HepG2 (cell line): ENCODE measurements around the gene DCTN4. TPM values are rescaled to one million over a fixed set of nuclear protein-coding genes. Genes with fewer than 3 reads are reported as not detected.

Experiments used
- ATAC-seq: fragments of 200-7000 bp; cut with Tn5 transposase; 3 replicates; pipeline ENCODE4 v1.9.1; 2020; ENCODE audit warnings: mild to moderate bottlenecking, moderate library complexity
- BruUV-seq: library from RNA; stranded (reverse); fragments of 400-500 nt; replicated peaks from 2 replicates; lab custom pipeline; 2021; lab: Mats Ljungman, UMichigan
- CTCF ChIA-PET: fragments of 300-600 bp; formaldehyde crosslinking; extraction: SDS; loops from one replicate; lab custom pipeline; 2021; ENCODE audit warnings: low total read pairs, inconsistent platforms, low intra/inter-chr PET ratio; lab: Yijun Ruan, JAX
- POLR2A ChIA-PET: fragments of 350-600 bp; sonication (Branson Sonifier 250); formaldehyde crosslinking; loops from one replicate; lab custom pipeline; 2020; ENCODE audit warnings: antibody characterized with exemption, inconsistent platforms; lab: Yijun Ruan, JAX
- DNase-seq: peaks from one replicate; pipeline ENCODE4 v3.0.0-alpha.2; 2015; ENCODE audit warnings: low spot score
- FAIRE-seq: peaks from 3 replicates; lab custom pipeline; 2011; peaks lifted over from hg19 to GRCh38; lab: Jason Lieb, UNC
- H2AFZ ChIP-seq: one replicate; pipeline ENCODE4 v1.6.1; 2011; ENCODE audit warnings: low read length, inconsistent platforms
- H3K27ac ChIP-seq: fragments of 300-600 bp; 3 replicates; pipeline ENCODE4 v1.8.0; 2011; ENCODE audit warnings: mixed run types, mild to moderate bottlenecking, mixed read lengths, low read length, inconsistent platforms; ENCODE audit not compliant: insufficient read depth; ENCODE audit errors: extremely low read length
- H3K27me3 ChIP-seq, 2 experiments: fragments of 200-600 bp in 1 of 2; 2 replicates in 1 of 2; 3 replicates in 1 of 2; pipeline versions ENCODE4 v1.6.0 to v1.8.0; 2011; ENCODE audit warnings: low read length in 2 of 2, mild to moderate bottlenecking in 2 of 2, moderate library complexity in 2 of 2, inconsistent platforms in 1 of 2; ENCODE audit not compliant: insufficient read depth in 2 of 2, control insufficient read depth in 1 of 2
- H3K36me3 ChIP-seq, 2 experiments: fragments of 200-600 bp in 1 of 2; replicated peaks in 1 of 2; 2 replicates in 1 of 2; 3 replicates in 1 of 2; pipeline versions ENCODE4 v1.5.1 to v1.8.0; 2011; ENCODE audit warnings: low read length in 2 of 2, inconsistent platforms in 1 of 2; ENCODE audit not compliant: insufficient read depth in 2 of 2, control insufficient read depth in 1 of 2
- H3K4me1 ChIP-seq: 2 replicates; pipeline ENCODE4 v1.5.1; 2012; ENCODE audit warnings: low read length, inconsistent platforms; ENCODE audit not compliant: insufficient read depth
- H3K4me2 ChIP-seq: 2 replicates; pipeline ENCODE4 v1.6.0; 2011; ENCODE audit warnings: low read depth, low read length, inconsistent platforms
- H3K4me3 ChIP-seq, 3 experiments: fragments of 200-600 bp in 1 of 3; sonication (generic), shearing (Covaris generic) in 1 of 3; replicated peaks in 1 of 3; 2 replicates each; pipeline ENCODE4 v1.5.1; 2011 to 2016; ENCODE audit warnings: low read length in 3 of 3, inconsistent platforms in 2 of 3, low read depth in 2 of 3, mild to moderate bottlenecking in 2 of 3, control low read depth in 1 of 3, mixed read lengths in 1 of 3; ENCODE audit not compliant: insufficient read depth in 1 of 3
- H3K79me2 ChIP-seq: one replicate; pipeline ENCODE4 v1.6.1; 2011; ENCODE audit warnings: low read length, inconsistent platforms; ENCODE audit not compliant: insufficient read depth
- H3K9ac ChIP-seq: 2 replicates; pipeline ENCODE4 v1.6.0; 2011; ENCODE audit warnings: mild to moderate bottlenecking, low read depth, low read length, inconsistent platforms; ENCODE audit not compliant: insufficient read depth
- H3K9me3 ChIP-seq: 2 replicates; pipeline ENCODE4 v1.5.1; 2012; ENCODE audit warnings: mild to moderate bottlenecking, low read length
- H4K20me1 ChIP-seq: 2 replicates; pipeline ENCODE4 v1.6.0; 2011; ENCODE audit warnings: inconsistent platforms, mild to moderate bottlenecking, low read length, moderate library complexity; ENCODE audit not compliant: insufficient read depth
- DBP ChIP-seq: sonication (generic); formaldehyde crosslinking; IDR thresholded peaks from 2 replicates; pipeline ENCODE4 v1.4.0; 2020; ENCODE audit warnings: missing genetic modification reagents; ENCODE audit errors: not compliant biosample characterization
- EHMT2 ChIP-seq: fragments of 200-600 bp; sonication (generic); IDR thresholded peaks from 2 replicates; pipeline ENCODE4 v1.7.0; 2017; ENCODE audit warnings: antibody characterized with exemption, low read depth, low read length, borderline replicate concordance
- HMG20A ChIP-seq: IDR thresholded peaks from 2 replicates; pipeline ENCODE4 v1.6.1; 2016; ENCODE audit warnings: borderline replicate concordance
- ZBTB25 ChIP-seq: IDR thresholded peaks from 2 replicates; pipeline ENCODE4 v1.6.1; 2018; ENCODE audit warnings: missing genetic modification reagents
- ZBTB4 ChIP-seq: sonication (generic); formaldehyde crosslinking; IDR thresholded peaks from 2 replicates; pipeline ENCODE4 v1.4.0; 2020; ENCODE audit warnings: missing genetic modification reagents, mild to moderate bottlenecking, borderline replicate concordance
- ZNF20 ChIP-seq: sonication (generic); formaldehyde crosslinking; IDR thresholded peaks from 2 replicates; pipeline ENCODE4 v1.4.0; 2020; ENCODE audit warnings: mild to moderate bottlenecking, moderate library complexity, missing genetic modification reagents
- ZZZ3 ChIP-seq: sonication (generic); formaldehyde crosslinking; IDR thresholded peaks from 2 replicates; pipeline ENCODE4 v1.4.0; 2020; ENCODE audit warnings: missing genetic modification reagents, mild to moderate bottlenecking, borderline replicate concordance
- WGBS: methylation state at CpG from one replicate; pipeline ENCODE4 v1.1.6; 2017; ENCODE audit warnings: low lambda C conversion rate; 5-methylcytosine and 5-hydroxymethylcytosine counted together
- in situ Hi-C: cut with HindIII; loops from 2 replicates; pipeline ENCODE4 v1.10.0; 2017; ENCODE audit warnings: low pct_unique_long_range_greater_than_20kb; ENCODE audit not compliant: extremely low pct_ligation_motif_present
- intact Hi-C: fragments of 100-400 bp; cut with micrococcal nuclease; formaldehyde crosslinking; loops from one replicate; pipeline ENCODE4 v1.10.0; 2022; ENCODE audit not compliant: unreplicated experiment
- polyA plus RNA-seq, 8 experiments: library from polyadenylated mRNA; depleted of rRNA in 3 of 8; stranded (reverse) in 7 of 8; unstranded in 1 of 8; fragments of >200 nt; fragmentation: Illumina TruSeq in 4 of 8; extraction: Trizol in 4 of 8; gene quantifications; 2 replicates each; pipeline versions ENCODE4 v1.2.1 to v1.2.3, GENCODE V29; 2011 to 2016; ENCODE audit warnings: low read depth in 4 of 8, missing spikeins in 1 of 8, mixed read lengths in 1 of 8; ENCODE audit not compliant: insufficient read depth in 1 of 8
- total RNA-seq, 5 experiments: library from RNA; depleted of rRNA; stranded (reverse); fragments of >200 nt; fragmentation: Illumina TruSeq; extraction: Trizol; gene quantifications; 2 replicates each; pipeline ENCODE4 v1.2.3, GENCODE V29; 2016; ENCODE audit warnings: low read depth in 1 of 5
- TF ChIP-seq, protein P1 (sequence below): sonication (generic); formaldehyde crosslinking; IDR thresholded peaks from 2 replicates; pipeline ENCODE4 v1.5.1; 2020; ENCODE audit warnings: missing genetic modification reagents, mild to moderate bottlenecking, borderline replicate concordance
- TF ChIP-seq, protein P2 (sequence below): sonication (generic); formaldehyde crosslinking; IDR thresholded peaks from one replicate; pipeline ENCODE4 v1.5.1; 2020; ENCODE audit warnings: mild to moderate bottlenecking, missing genetic modification reagents; ENCODE audit errors: not compliant biosample characterization

Gene DCTN4
- total and polyA plus RNA-seq, 2 of the 13 experiments (the other 11 are each of a cell fraction or from before 2014, with no cell fraction given), result 24.1 to 26.9 TPM

DNA sequence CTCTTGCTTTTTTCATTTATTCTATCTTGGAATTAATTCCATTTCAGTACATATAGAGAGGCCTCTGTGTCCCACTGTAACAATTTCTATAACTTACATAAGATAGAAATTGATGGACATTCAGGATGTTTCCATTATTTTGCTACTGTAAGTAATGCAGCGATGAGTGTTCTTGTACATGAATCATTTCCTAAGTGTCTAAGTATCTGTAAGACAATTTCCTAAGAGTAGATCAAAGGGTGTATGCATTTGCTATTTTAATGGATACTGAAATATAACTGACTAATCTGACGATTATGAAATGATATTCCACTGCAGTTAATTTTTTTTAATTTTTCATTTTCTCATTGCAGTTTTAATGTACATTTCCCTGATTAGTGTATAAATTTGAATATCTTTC lies 35.0 kb downstream of the DCTN4 start:
- Histone ChIP-seq H4K20me1 (no peaks in the 10 kb centered on the region), H2AFZ (no peak overlapping the region), H3K4me3 (no peak overlapping the region), H3K9ac (no peak overlapping the region), H3K27ac (no peak overlapping the region), H3K9me3 (no peaks in the 10 kb centered on the region), H3K4me2 (no peak overlapping the region), H3K27me3 (no peaks in the 10 kb centered on the region; a peak in 1 of 5 replicates), H3K4me1 (no peaks in the 10 kb centered on the region), H3K36me3 (peaks cover 10 to 66% of the 10 kb centered on the region in 2 experiments), H3K79me2 (no peaks in the 10 kb centered on the region)
- ChIA-PET CTCF (no interaction called here), POLR2A (no interaction called here)
- in situ Hi-C loops (no loop called here), intact Hi-C loops (no loop called here)
- FAIRE-seq (no peak), ATAC-seq (no peak), DNase-seq (no peak)
- BruUV-seq, result no TSS peak
- 74% methylated on average over 2 of the region's 2 CpGs for WGBS
- TF ChIP-seq, protein P1, sequence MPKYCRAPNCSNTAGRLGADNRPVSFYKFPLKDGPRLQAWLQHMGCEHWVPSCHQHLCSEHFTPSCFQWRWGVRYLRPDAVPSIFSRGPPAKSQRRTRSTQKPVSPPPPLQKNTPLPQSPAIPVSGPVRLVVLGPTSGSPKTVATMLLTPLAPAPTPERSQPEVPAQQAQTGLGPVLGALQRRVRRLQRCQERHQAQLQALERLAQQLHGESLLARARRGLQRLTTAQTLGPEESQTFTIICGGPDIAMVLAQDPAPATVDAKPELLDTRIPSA, result no peak
- TF ChIP-seq ZNF20, result no peak
- TF ChIP-seq ZZZ3, result no peak
- no peak for TF ChIP-seq DBP
- no peak for TF ChIP-seq EHMT2
- TF ChIP-seq ZBTB4 (CRISPR knock-in tag), result no peak
- no peak for TF ChIP-seq HMG20A (CRISPR knock-in tag)
- TF ChIP-seq ZBTB25, result no peak
- TF ChIP-seq, protein P2, sequence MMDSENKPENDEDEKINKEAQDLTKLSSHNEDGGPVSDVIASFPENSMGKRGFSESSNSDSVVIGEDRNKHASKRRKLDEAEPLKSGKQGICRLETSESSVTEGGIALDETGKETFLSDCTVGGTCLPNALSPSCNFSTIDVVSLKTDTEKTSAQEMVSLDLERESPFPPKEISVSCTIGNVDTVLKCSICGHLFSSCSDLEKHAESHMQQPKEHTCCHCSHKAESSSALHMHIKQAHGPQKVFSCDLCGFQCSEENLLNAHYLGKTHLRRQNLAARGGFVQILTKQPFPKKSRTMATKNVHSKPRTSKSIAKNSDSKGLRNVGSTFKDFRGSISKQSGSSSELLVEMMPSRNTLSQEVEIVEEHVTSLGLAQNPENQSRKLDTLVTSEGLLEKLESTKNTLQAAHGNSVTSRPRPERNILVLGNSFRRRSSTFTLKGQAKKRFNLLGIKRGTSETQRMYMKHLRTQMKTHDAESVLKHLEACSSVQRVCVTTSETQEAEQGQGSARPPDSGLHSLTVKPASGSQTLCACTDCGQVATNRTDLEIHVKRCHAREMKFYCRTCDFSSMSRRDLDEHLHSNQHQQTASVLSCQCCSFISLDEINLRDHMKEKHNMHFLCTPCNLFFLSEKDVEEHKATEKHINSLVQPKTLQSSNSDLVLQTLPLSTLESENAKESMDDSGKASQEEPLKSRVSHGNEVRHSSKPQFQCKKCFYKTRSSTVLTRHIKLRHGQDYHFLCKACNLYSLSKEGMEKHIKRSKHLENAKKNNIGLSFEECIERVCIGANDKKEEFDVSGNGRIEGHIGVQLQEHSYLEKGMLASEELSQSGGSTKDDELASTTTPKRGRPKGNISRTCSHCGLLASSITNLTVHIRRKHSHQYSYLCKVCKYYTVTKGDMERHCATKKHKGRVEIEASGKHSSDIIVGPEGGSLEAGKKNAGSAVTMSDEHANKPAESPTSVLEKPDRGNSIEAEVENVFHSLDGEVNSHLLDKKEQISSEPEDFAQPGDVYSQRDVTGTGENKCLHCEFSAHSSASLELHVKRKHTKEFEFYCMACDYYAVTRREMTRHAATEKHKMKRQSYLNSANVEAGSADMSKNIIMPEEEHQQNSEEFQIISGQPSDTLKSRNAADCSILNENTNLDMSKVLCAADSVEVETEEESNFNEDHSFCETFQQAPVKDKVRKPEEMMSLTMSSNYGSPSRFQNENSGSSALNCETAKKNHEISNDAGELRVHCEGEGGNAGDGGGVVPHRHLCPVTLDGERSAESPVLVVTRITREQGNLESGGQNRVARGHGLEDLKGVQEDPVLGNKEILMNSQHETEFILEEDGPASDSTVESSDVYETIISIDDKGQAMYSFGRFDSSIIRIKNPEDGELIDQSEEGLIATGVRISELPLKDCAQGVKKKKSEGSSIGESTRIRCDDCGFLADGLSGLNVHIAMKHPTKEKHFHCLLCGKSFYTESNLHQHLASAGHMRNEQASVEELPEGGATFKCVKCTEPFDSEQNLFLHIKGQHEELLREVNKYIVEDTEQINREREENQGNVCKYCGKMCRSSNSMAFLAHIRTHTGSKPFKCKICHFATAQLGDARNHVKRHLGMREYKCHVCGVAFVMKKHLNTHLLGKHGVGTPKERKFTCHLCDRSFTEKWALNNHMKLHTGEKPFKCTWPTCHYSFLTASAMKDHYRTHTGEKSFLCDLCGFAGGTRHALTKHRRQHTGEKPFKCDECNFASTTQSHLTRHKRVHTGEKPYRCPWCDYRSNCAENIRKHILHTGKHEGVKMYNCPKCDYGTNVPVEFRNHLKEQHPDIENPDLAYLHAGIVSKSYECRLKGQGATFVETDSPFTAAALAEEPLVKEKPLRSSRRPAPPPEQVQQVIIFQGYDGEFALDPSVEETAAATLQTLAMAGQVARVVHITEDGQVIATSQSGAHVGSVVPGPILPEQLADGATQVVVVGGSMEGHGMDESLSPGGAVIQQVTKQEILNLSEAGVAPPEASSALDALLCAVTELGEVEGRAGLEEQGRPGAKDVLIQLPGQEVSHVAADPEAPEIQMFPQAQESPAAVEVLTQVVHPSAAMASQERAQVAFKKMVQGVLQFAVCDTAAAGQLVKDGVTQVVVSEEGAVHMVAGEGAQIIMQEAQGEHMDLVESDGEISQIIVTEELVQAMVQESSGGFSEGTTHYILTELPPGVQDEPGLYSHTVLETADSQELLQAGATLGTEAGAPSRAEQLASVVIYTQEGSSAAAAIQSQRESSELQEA (CRISPR knock-in tag), result no peak
